Activated naive CD4-positive, alpha-beta T cell treated with anti-CD3 and anti-CD28 coated beads, Interleukin-2, amount 10 ng/mL, durations not matched to agents 7 days and 5 days (primary cell): Measurements from ENCODE around the gene NCKAP5L.
"Not testable (repeated sequence)": the region's sequence is repeated elsewhere in the genome, so short reads cannot be mapped to it uniquely, and the experiment has no call there.

Experiments
- CTCF ChIA-PET: fragments of 350-600 bp; sonication (Branson Sonifier 250); formaldehyde crosslinking; loops from one replicate; lab custom pipeline; 2021; ENCODE audit warnings: antibody characterized with exemption; lab: Charles Lee
- DNase-seq: peaks from one replicate; pipeline ENCODE4 v3.0.0-alpha.2; 2020
- H3K27ac Mint-ChIP-seq: one replicate; pipeline ENCODE4 v1.8.0; 2021; ENCODE audit warnings: mild to moderate bottlenecking, moderate library complexity, mixed read lengths
- H3K27me3 Mint-ChIP-seq: one replicate; pipeline ENCODE4 v1.8.0; 2021; ENCODE audit warnings: mild to moderate bottlenecking, mixed read lengths
- H3K36me3 Mint-ChIP-seq: one replicate; pipeline ENCODE4 v1.8.0; 2021; ENCODE audit warnings: mixed read lengths
- H3K4me1 Mint-ChIP-seq: one replicate; pipeline ENCODE4 v1.8.0; 2021; ENCODE audit warnings: mixed read lengths
- H3K4me3 Mint-ChIP-seq: one replicate; pipeline ENCODE4 v1.8.0; 2021; ENCODE audit warnings: mild to moderate bottlenecking, moderate library complexity, mixed read lengths
- H3K9me3 Mint-ChIP-seq: one replicate; pipeline ENCODE4 v1.8.0; 2021; ENCODE audit warnings: mixed read lengths

Gene NCKAP5L

DNA sequence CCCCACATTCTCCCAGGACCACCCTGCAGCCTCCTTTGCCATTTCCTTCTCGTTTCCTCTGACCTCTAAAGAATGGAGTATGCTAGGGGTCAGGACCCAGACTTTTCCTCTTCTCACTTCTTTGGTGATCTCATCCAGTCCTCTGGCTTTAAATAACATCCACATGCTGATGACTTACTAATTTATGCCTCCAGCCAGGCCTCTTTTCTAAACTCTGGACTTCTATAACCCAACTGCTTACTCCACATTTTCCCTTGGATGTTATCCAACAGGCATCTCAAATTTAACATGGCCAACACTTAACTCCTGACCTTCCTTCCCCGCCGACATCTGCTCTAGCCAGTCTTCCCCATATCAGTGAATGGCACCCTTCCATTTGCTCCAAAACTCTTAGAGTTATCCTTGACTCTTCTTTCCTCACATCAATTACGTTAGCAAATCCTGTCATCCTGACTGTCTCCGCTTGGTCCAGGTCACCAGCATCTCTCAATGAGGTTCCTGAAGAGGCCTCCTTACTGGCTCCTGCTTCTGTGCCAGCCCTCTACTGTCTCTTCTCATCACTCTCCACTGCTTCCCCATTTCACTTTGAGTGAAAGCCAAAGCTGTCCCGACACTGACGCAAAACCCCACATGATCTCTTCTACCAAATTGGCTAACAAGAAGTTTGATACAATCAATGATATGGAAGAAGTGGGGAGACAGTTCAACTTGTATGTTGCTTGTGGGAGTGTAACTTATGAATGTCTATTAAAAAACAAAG, 44.1 kb downstream of the NCKAP5L start:
- DNase-seq, result no peak
- CTCF ChIA-PET, result interaction anchor here (0.7 to 1.3 kb wide), 4 partner anchors 13 to 148 kb away, joined by 3 to 6 read pairs (median 4); no protein-coding TSS in a partner anchor
- Mint-ChIP-seq H3K9me3 (peaks cover 3% of the 10 kb centered on the region), H3K36me3 (no peaks in the 10 kb centered on the region), H3K27ac (no peak overlapping the region), H3K4me3 (no peak overlapping the region), H3K4me1 (no peaks in the 10 kb centered on the region), H3K27me3 (peaks cover 60% of the 10 kb centered on the region)

DNA sequence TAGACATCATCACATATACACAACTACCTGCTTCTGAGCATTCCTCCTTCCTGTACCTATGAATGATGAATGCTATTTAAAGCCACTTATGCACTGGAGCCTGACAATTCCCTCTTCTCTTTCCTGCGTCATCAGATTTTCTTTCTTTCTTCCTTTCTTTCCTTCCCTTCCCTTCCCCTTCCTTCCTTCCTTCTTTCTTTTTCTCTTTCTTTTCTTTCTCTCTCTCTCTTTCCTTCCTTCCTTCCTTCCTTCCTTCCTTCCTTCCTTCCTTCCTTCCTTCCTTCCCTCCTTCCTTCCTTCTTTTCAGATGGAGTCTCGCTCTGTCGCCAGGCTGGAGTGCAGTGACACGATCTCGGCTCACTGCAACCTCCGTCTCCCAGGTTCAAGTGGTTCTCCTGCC, 47.3 kb downstream of the NCKAP5L start:
- H3K9me3 Mint-ChIP-seq, H3K36me3 Mint-ChIP-seq, DNase-seq, H3K4me1 Mint-ChIP-seq, H3K4me3 Mint-ChIP-seq, H3K27ac Mint-ChIP-seq: not testable (repeated sequence)
- CTCF ChIA-PET, result interaction anchor here (0.7 to 1.2 kb wide), 3 partner anchors 58 to 184 kb away, joined by 3 to 5 read pairs (median 3); no protein-coding TSS in a partner anchor
- peaks cover 62% of the 10 kb centered on the region for H3K27me3 Mint-ChIP-seq

DNA sequence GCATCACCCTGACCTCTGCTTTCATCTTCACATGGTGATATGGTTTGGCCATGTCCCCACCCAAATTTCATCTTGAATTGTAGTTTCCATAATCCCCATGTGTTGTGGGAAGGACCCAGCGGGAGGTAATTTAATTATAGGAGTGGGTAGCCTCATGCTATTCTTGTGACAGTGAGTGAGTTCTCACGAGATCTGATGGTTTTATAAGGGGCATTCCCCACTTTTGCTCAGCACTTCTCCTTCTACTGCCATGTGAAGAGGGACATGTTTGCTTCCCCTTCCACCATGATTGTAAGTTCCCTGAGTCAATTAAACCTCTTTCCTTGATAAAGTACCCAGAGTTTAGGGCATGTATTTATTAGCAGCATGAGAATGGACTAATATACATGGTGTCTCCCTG, 48.6 kb downstream of the NCKAP5L start:
- Mint-ChIP-seq H3K27ac (no peak overlapping the region), H3K9me3 (no peaks in the 10 kb centered on the region), H3K36me3 (no peaks in the 10 kb centered on the region), H3K4me1 (peaks cover 10% of the 10 kb centered on the region), H3K27me3 (peaks cover 56% of the 10 kb centered on the region), H3K4me3 (no peak overlapping the region)
- CTCF ChIA-PET, result interaction anchor here (2.6 to 3.1 kb wide), 4 partner anchors 18 to 135 kb away, joined by 7 to 67 read pairs (median 15); no protein-coding TSS in a partner anchor
- no peak for DNase-seq

GRCh38 chr12:49777800-49778748, 50.1 kb downstream of the NCKAP5L start:
- DNase-seq, result peak; percentile 82
- Mint-ChIP-seq H3K4me1 (peaks cover 10% of the 10 kb centered on the region), H3K27me3 (peaks cover 41% of the 10 kb centered on the region), H3K4me3 (no peak overlapping the region), H3K9me3 (no peaks in the 10 kb centered on the region), H3K27ac (no peak overlapping the region), H3K36me3 (no peaks in the 10 kb centered on the region)
- CTCF ChIA-PET, result interaction anchor here (0.5 to 3.1 kb wide), 51 partner anchors 8 to 1842 kb away, joined by 3 to 67 read pairs (median 5); partner anchors contain the start of genes BCDIN3D, NCKAP5L and TMBIM6

DNA sequence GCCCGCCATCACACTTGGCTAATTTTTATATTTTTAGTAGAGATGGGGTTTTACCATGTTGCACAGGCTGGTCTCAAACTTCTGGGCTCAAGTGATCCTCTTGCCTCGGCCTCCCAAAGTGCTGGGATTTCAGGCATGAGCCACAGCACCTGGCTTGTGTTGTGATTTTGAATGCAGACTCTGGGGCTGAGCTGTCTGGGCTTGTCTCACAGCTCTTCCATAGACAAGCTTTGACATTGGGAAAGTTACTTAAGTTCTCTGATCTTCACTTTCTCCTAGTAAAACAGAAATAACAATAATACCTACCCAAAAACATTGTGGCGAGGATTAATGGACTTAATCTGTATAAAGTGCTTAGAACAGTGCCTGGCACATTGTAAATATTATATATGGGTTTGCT, 50.9 kb downstream of the NCKAP5L start:
- peaks cover 34% of the 10 kb centered on the region for H3K27me3 Mint-ChIP-seq
- no peak for DNase-seq

GRCh38 chr12:49776858-49777257, 51.4 kb downstream of the NCKAP5L start:
- no peaks in the 10 kb centered on the region for H3K36me3 Mint-ChIP-seq
- no peak overlapping the region for H3K4me3 Mint-ChIP-seq
- H3K27ac Mint-ChIP-seq, result no peak overlapping the region
- no peaks in the 10 kb centered on the region for H3K9me3 Mint-ChIP-seq
- CTCF ChIA-PET, result interaction anchor here (0.6 to 3.1 kb wide), 27 partner anchors 9 to 309 kb away, joined by 3 to 67 read pairs (median 7); partner anchors contain the start of genes BCDIN3D, NCKAP5L and TMBIM6
- peaks cover 10% of the 10 kb centered on the region for H3K4me1 Mint-ChIP-seq
- peaks cover 33% of the 10 kb centered on the region for H3K27me3 Mint-ChIP-seq
- DNase-seq, result no peak

More for the DNA sequence above, 50.9 kb downstream of the NCKAP5L start:
- Mint-ChIP-seq H3K4me3 (no peak overlapping the region), H3K4me1 (peaks cover 10% of the 10 kb centered on the region), H3K27ac (no peak overlapping the region), H3K36me3 (no peaks in the 10 kb centered on the region), H3K9me3 (no peaks in the 10 kb centered on the region)
- CTCF ChIA-PET, result interaction anchor here (0.5 to 3.1 kb wide), 50 partner anchors 9 to 1842 kb away, joined by 3 to 67 read pairs (median 5); partner anchors contain the start of genes BCDIN3D, NCKAP5L and TMBIM6

DNA sequence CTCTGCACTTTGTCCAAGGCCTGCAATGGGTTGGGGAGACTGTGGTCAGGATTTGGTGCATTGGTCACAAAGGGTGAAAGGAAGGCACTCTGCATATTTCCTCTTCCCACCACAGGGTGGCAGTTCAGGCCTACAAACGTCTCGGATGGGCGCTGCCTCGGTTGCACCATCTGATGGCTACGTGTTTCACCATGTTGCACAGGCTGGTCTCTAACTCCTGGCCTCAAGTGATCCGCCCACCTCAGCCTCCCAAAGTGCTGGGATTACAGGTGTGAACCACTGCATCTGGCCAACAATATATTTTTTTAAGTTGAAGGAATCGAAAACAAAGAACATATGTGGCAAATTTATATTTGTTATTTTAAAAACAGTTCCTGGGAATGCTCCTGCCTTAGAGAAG, 51.8 kb downstream of the NCKAP5L start:
- CTCF ChIA-PET, result interaction anchor here (0.9 to 3.1 kb wide), 9 partner anchors 10 to 193 kb away, joined by 3 to 67 read pairs (median 7); partner anchors contain the start of genes BCDIN3D, NCKAP5L and TMBIM6
- Mint-ChIP-seq H3K36me3 (no peaks in the 10 kb centered on the region), H3K9me3 (no peaks in the 10 kb centered on the region), H3K27ac (no peak overlapping the region), H3K27me3 (peaks cover 33% of the 10 kb centered on the region), H3K4me1 (peaks cover 10% of the 10 kb centered on the region), H3K4me3 (no peak overlapping the region)
- peak; percentile 70 for DNase-seq

GRCh38 chr12:49773102-49773501, 55.1 kb downstream of the NCKAP5L start:
- not testable (repeated sequence) for H3K4me3 Mint-ChIP-seq, H3K9me3 Mint-ChIP-seq, H3K4me1 Mint-ChIP-seq, DNase-seq, H3K27ac Mint-ChIP-seq, H3K27me3 Mint-ChIP-seq, H3K36me3 Mint-ChIP-seq
- CTCF ChIA-PET, result interaction anchor here (0.6 to 1.7 kb wide), 4 partner anchors 9 to 68 kb away, joined by 3 to 9 read pairs (median 4); no protein-coding TSS in a partner anchor

- Mint-ChIP-seq H3K4me3 (no peak overlapping the region), H3K9me3 (no peaks in the 10 kb centered on the region), H3K27ac (no peak overlapping the region), H3K27me3 (peaks cover 12% of the 10 kb centered on the region), H3K4me1 (peaks cover 30% of the 10 kb centered on the region), H3K36me3 (peaks cover 31% of the 10 kb centered on the region)
- DNase-seq, result no peak
- CTCF ChIA-PET, result interaction anchor here (0.7 to 2.1 kb wide), 3 partner anchors 10 to 72 kb away, joined by 3 to 8 read pairs (median 7); no protein-coding TSS in a partner anchor
Observed at GRCh38 chr12:49767333-49767732, 60.9 kb downstream of the NCKAP5L start.

DNA sequence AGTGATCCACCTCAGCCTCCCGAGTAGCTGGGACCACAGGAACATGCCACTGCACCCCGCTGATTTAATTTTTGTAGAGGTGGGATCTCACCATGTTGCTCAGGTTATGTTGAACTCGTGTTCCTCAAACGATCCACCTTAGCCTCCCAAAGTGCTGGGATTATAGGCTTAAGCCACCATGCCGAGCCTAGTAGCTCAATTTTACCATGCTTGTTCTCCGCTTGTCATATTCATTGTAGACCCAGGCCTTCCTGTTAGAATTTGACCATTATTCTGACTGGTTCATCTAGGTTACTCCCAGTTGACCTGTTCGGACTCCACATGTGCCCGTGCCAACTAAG, 62.1 kb downstream of the NCKAP5L start:
- Mint-ChIP-seq H3K9me3 (no peaks in the 10 kb centered on the region), H3K4me3 (no peak overlapping the region), H3K27ac (peak overlapping the region; percentile 5), H3K4me1 (peaks cover 43% of the 10 kb centered on the region), H3K36me3 (peaks cover 41% of the 10 kb centered on the region), H3K27me3 (peaks cover 12% of the 10 kb centered on the region)
- DNase-seq, result no peak
- CTCF ChIA-PET, result interaction anchor here (0.6 to 2.1 kb wide), 2 partner anchors 11 to 252 kb away, joined by 4 to 7 read pairs; no protein-coding TSS in a partner anchor

- Mint-ChIP-seq H3K4me3 (no peak overlapping the region), H3K9me3 (no peaks in the 10 kb centered on the region), H3K4me1 (peaks cover 44% of the 10 kb centered on the region), H3K27ac (peak overlapping the region; percentile 91), H3K27me3 (peaks cover 7% of the 10 kb centered on the region), H3K36me3 (peaks cover 46% of the 10 kb centered on the region)
- no peak for DNase-seq
- CTCF ChIA-PET, result interaction anchor here (0.7 to 4.9 kb wide), 9 partner anchors 10 to 103 kb away, joined by 3 to 42 read pairs (median 6); partner anchors contain the start of gene TMBIM6
Observed at GRCh38 chr12:49764126-49764525, 64.1 kb downstream of the NCKAP5L start.

- peaks cover 44% of the 10 kb centered on the region for H3K4me1 Mint-ChIP-seq
- peak; percentile 87 for DNase-seq
Observed at GRCh38 chr12:49763006-49763591, 65.1 kb downstream of the NCKAP5L start.

DNA sequence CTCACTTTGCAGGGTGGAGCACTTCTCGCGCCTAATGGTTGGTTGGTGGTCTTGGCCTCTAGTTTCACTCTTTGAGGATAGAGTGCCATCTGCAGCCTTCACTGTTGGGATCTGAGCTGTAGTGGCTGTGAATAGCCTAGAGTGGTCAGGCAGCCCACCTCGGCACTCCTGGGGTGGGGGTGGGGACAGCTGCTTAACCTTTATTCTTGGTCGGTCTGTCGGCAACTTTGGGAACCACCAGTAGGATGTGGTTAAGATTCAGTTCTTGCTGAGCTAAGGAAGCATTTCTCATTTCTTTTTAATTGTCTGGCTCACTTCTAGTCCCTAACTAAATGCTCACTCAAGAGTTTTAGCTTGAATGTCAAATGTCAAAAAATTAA, 65.8 kb downstream of the NCKAP5L start:
- Mint-ChIP-seq H3K4me1 (peaks cover 42% of the 10 kb centered on the region), H3K27ac (peak overlapping the region; percentile 91), H3K9me3 (no peaks in the 10 kb centered on the region), H3K4me3 (no peak overlapping the region), H3K36me3 (peaks cover 63% of the 10 kb centered on the region), H3K27me3 (peaks cover 3% of the 10 kb centered on the region)
- peak; percentile 40 for DNase-seq
- CTCF ChIA-PET, result interaction anchor here (0.7 to 4.9 kb wide), 22 partner anchors 10 to 431 kb away, joined by 3 to 42 read pairs (median 4); partner anchors contain the start of genes NCKAP5L and TMBIM6

More at GRCh38 chr12:49763006-49763591, 65.1 kb downstream of the NCKAP5L start:
- Mint-ChIP-seq H3K27me3 (peaks cover 7% of the 10 kb centered on the region), H3K27ac (peak overlapping the region; percentile 91), H3K36me3 (peaks cover 57% of the 10 kb centered on the region), H3K9me3 (no peaks in the 10 kb centered on the region), H3K4me3 (peak overlapping the region; percentile 19)
- CTCF ChIA-PET, result interaction anchor here (0.7 to 4.9 kb wide), 21 partner anchors 10 to 244 kb away, joined by 3 to 42 read pairs (median 6); partner anchors contain the start of genes NCKAP5L and TMBIM6
